ENCODE results near the gene ZSWIM5.
"Not testable (repeated sequence)": the region's sequence is repeated elsewhere in the genome, so short reads cannot be mapped to it uniquely, and the experiment has no call there.

ZSWIM5 gene

GRCh38 chr1:45205910-45206721, at the start of gene ZSWIM5:
ZSWIM5 (minus strand) TSS chr1:45206605; CDS start chr1:45206350, 255 bp downstream.
- peak; percentile 64 for DNase-seq (ENCODE audit: low spot score)

- no peak for DNase-seq (ENCODE audit: low spot score)
Measured at GRCh38 chr1:45254490-45254889, 48.1 kb upstream of the ZSWIM5 start.

GRCh38 chr1:45250544-45250943, 44.1 kb upstream of the ZSWIM5 start:
- DNase-seq (ENCODE audit: low spot score), result no peak

GRCh38 chr1:45248004-45248403, 41.6 kb upstream of the ZSWIM5 start:
- DNase-seq (ENCODE audit: low spot score), result not testable (repeated sequence)

- DNase-seq (ENCODE audit: low spot score), result peak; percentile 34
Measured at GRCh38 chr1:45246760-45247159, 40.4 kb upstream of the ZSWIM5 start.

GRCh38 chr1:45246359-45246758, 40.0 kb upstream of the ZSWIM5 start:
- DNase-seq (ENCODE audit: low spot score), result not testable (repeated sequence)

GRCh38 chr1:45244660-45245059, 38.3 kb upstream of the ZSWIM5 start:
- DNase-seq (ENCODE audit: low spot score), result no peak

GRCh38 chr1:45243476-45244343, 37.3 kb upstream of the ZSWIM5 start:
- no peak for DNase-seq (ENCODE audit: low spot score)

GRCh38 chr1:45238846-45239245, 32.4 kb upstream of the ZSWIM5 start:
- DNase-seq (ENCODE audit: low spot score), result no peak

GRCh38 chr1:45236136-45236535, 29.7 kb upstream of the ZSWIM5 start:
- DNase-seq (ENCODE audit: low spot score), result no peak

- DNase-seq (ENCODE audit: low spot score), result no peak
Measured at GRCh38 chr1:45230537-45230936, 24.1 kb upstream of the ZSWIM5 start.

GRCh38 chr1:45225598-45225997, 19.2 kb upstream of the ZSWIM5 start:
- DNase-seq (ENCODE audit: low spot score), result no peak

GRCh38 chr1:45223710-45224109, 17.3 kb upstream of the ZSWIM5 start:
- not testable (repeated sequence) for DNase-seq (ENCODE audit: low spot score)

GRCh38 chr1:45221716-45222115, 15.3 kb upstream of the ZSWIM5 start:
- peak; percentile 37 for DNase-seq (ENCODE audit: low spot score)

GRCh38 chr1:45216861-45217260, 10.5 kb upstream of the ZSWIM5 start:
- no peak for DNase-seq (ENCODE audit: low spot score)

GRCh38 chr1:45216200-45216541, 9.8 kb upstream of the ZSWIM5 start:
- DNase-seq (ENCODE audit: low spot score), result no peak

- DNase-seq (ENCODE audit: low spot score), result no peak
Measured at GRCh38 chr1:45215485-45216199, 9.2 kb upstream of the ZSWIM5 start.

GRCh38 chr1:45213892-45214291, 7.5 kb upstream of the ZSWIM5 start:
- DNase-seq (ENCODE audit: low spot score), result no peak

GRCh38 chr1:45211076-45211475, 4.7 kb upstream of the ZSWIM5 start:
- DNase-seq (ENCODE audit: low spot score), result no peak

- no peak for DNase-seq (ENCODE audit: low spot score)
Measured at GRCh38 chr1:45206808-45207623, 611 bp upstream of the ZSWIM5 start.

Data from hepatic stellate cell (primary cell).